Thoracic aorta (tissue), 2 donors: ENCODE measurements around the gene TRIP4. TPM values are rescaled to one million over a fixed set of nuclear protein-coding genes. Genes with fewer than 3 reads are reported as not detected.
"Not testable (repeated sequence)": the region's sequence is repeated elsewhere in the genome, so short reads cannot be mapped to it uniquely, and the experiment has no call there.

Source experiments
- ATAC-seq: fragments of 150-250 bp; one replicate; pipeline ENCODE4 v1.8.0; 2017; ENCODE audit warnings: low read depth; ENCODE audit not compliant: insufficient number of reproducible peaks, low FRiP score
- DNase-seq: peaks from one replicate; pipeline ENCODE4 v3.0.0-alpha.2; 2020; ENCODE audit warnings: low spot score
- H3K27ac ChIP-seq, 2 donors: fragments of 200-600 bp; sonication (generic); 1 replicate in 1 of 2; 2 replicates in 1 of 2; pipeline ENCODE4 v1.5.1; 2016; ENCODE audit warnings: mild to moderate bottlenecking in 2 of 2, moderate library complexity in 2 of 2
- H3K27me3 ChIP-seq: fragments of 200-600 bp; sonication (generic); replicated peaks from 2 replicates; pipeline ENCODE4 v1.6.0; 2016; ENCODE audit warnings: mild to moderate bottlenecking; ENCODE audit not compliant: insufficient read depth
- H3K36me3 ChIP-seq: fragments of 200-600 bp; sonication (generic); one replicate; pipeline ENCODE4 v1.5.1; 2016
- H3K4me1 ChIP-seq, 2 donors: fragments of 200-600 bp; sonication (generic); 1 replicate in 1 of 2; 2 replicates in 1 of 2; pipeline versions ENCODE4 v1.5.1 to v1.6.0; 2016; ENCODE audit warnings: low read depth in 2 of 2, mild to moderate bottlenecking in 1 of 2; ENCODE audit not compliant: control insufficient read depth in 1 of 2
- H3K4me3 ChIP-seq: fragments of 200-600 bp; sonication (generic); 2 replicates; pipeline ENCODE4 v1.5.1; 2016; ENCODE audit warnings: mild to moderate bottlenecking
- H3K9me3 ChIP-seq: fragments of 200-600 bp; sonication (generic); 2 replicates; pipeline ENCODE4 v1.5.1; 2016
- CTCF ChIP-seq: fragments of 200-600 bp; sonication (generic); IDR thresholded peaks from one replicate; pipeline ENCODE4 v1.5.1; 2019; ENCODE audit warnings: antibody characterized with exemption
- total RNA-seq, 2 donors: library from RNA; depleted of rRNA; stranded (reverse); fragments of >200 nt; gene quantifications; one replicate each; pipeline versions ENCODE4 v1.1.0 to v1.2.3, GENCODE V29; 2016

Gene TRIP4
- total RNA-seq, 2 donors from 2014 or later, result 11.5 to 29.9 TPM

DNA sequence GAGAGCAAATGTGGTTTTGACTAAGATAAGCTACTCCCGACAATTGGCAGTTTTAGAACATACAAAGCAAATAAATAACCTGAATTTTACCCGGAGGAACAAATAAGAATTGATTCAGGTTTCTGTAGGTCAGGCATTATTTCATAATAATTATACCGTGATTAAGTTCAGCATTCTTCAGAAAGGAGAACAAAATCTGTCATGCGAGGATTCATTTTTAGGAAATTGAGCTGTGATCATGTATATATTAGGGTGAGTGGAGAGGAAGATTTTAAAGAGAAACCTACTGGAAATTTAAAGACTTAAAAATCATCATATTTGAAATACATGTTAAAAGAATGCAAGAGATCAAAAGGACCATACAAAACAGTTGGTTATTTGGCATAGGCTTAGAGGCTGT, 93.3 kb downstream of the TRIP4 start:
- no peak for ATAC-seq
- no peaks in the 10 kb centered on the region for H3K36me3 ChIP-seq
- no peaks in the 10 kb centered on the region for H3K9me3 ChIP-seq

GRCh38 chr15:64483749-64484148, 96.1 kb downstream of the TRIP4 start:
- DNase-seq (no peak), ATAC-seq (no peak)
- H3K4me3 ChIP-seq, result no peak overlapping the region
- no peaks in the 10 kb centered on the region for H3K27me3 ChIP-seq
- no peaks in the 10 kb centered on the region for H3K9me3 ChIP-seq
- H3K36me3 ChIP-seq, result no peaks in the 10 kb centered on the region
- H3K4me1 ChIP-seq, result no peaks in the 10 kb centered on the region
- H3K27ac ChIP-seq, result no peak overlapping the region
- no peak for TF ChIP-seq CTCF

More for the DNA sequence above, 93.3 kb downstream of the TRIP4 start:
- Histone ChIP-seq H3K27me3 (no peaks in the 10 kb centered on the region), H3K27ac (no peak overlapping the region), H3K4me1 (no peaks in the 10 kb centered on the region), H3K4me3 (no peak overlapping the region)
- DNase-seq, result no peak
- TF ChIP-seq CTCF, result no peak

DNA sequence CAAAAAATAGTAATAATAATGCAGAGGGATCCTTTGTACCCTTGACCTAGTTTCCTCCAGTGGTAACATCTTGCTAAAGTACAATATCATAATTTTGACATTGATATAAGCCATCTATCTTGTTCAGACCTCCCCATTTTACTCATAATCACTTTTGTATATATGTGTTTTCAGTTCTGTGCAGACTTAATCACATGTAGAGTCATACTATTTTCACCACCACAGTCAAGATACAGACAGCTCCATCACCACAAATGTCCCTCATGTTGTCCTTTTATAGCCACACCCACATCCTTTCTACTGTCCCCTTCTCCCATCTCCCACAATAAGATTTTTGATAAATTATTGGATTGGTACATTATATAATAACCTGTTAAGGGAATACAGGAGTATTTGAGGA, 98.2 kb downstream of the TRIP4 start:
- H3K9me3 ChIP-seq, result no peaks in the 10 kb centered on the region
- H3K4me1 ChIP-seq, result no peaks in the 10 kb centered on the region
- TF ChIP-seq CTCF, result no peak
- no peaks in the 10 kb centered on the region for H3K27me3 ChIP-seq
- no peak overlapping the region for H3K4me3 ChIP-seq
- DNase-seq, result no peak
- no peak overlapping the region for H3K27ac ChIP-seq
- peaks cover 3% of the 10 kb centered on the region for H3K36me3 ChIP-seq
- no peak for ATAC-seq

- TF ChIP-seq CTCF, result no peak
- DNase-seq, result no peak
- no peak overlapping the region for H3K27ac ChIP-seq
- no peak overlapping the region for H3K4me3 ChIP-seq
- H3K9me3 ChIP-seq, result no peaks in the 10 kb centered on the region
- H3K36me3 ChIP-seq, result peaks cover 5% of the 10 kb centered on the region
- H3K27me3 ChIP-seq, result no peaks in the 10 kb centered on the region
- no peaks in the 10 kb centered on the region for H3K4me1 ChIP-seq
- ATAC-seq, result no peak
Observed at GRCh38 chr15:64490598-64491259, 103.1 kb downstream of the TRIP4 start.

DNA sequence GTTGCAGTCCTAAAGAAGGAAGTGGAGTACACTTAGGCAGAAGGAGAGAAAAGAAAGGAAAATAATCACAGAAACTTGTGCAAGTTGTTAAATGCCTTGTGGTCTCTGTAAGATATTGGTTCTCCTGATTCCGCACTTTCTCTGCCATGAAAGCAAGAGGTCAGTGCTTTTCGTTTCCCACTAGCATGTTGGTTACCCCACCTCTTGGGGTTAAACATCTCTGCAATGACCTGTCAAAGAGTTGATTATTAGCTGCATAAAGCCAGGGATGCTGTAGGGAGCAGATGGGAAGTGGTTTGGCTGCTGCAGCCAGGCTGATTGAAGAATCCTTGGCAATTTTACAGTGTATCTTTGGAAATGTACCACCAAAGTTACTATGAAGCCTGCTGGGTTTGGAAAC, 106.0 kb downstream of the TRIP4 start:
- ATAC-seq, result no peak
- no peak for TF ChIP-seq CTCF
- Histone ChIP-seq H3K4me1 (no peaks in the 10 kb centered on the region), H3K27ac (no peak overlapping the region), H3K9me3 (no peaks in the 10 kb centered on the region), H3K36me3 (peaks cover 5% of the 10 kb centered on the region), H3K27me3 (no peaks in the 10 kb centered on the region), H3K4me3 (no peak overlapping the region)
- DNase-seq, result no peak

DNA sequence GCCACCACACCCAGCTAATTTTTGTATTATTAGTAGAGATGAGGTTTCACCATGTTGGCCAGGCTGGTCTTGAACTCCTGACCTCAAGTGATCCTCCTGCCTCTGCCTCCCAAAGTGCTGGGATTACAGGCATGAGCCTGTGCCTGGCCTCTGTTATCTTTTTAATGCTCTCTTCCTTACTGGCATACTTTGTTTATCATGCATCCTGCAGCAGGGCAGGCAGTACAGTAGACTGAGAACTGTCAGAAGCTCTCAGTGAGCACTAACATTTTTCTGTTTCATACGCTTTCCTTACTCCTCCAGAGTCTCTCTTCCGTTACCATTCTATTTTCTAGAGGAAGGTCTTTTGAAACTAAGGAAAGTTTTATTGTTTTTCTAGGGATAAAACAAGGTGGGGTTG, 108.3 kb downstream of the TRIP4 start:
- H3K27ac ChIP-seq, H3K4me1 ChIP-seq, DNase-seq, H3K4me3 ChIP-seq, ATAC-seq, H3K9me3 ChIP-seq, H3K27me3 ChIP-seq: not testable (repeated sequence)
- H3K36me3 ChIP-seq, result peaks cover 17% of the 10 kb centered on the region
